ENCODE data around the gene FMNL1.

The FMNL1 gene

DNA sequence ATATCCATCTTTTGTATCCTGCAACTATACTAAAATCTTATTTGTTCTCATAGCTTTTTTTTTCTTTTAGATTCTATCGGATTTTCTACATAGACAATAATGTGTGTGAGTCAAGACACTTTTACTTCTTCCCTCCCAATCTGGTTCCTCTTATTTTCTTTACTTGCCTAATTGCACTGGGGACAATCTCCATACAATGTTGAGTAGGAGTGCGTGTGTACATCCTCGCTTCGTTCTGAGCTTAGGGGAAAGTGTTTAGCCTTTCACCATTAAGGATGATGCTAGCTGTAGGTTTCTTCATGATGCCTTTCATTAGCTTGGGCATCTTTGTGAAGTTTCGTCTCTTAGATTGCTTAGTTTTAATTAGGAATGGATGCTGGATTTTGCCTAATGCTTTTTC is 37.3 kb downstream of the FMNL1 start:
- no peak for DNase-seq (ENCODE audit: low spot score)

DNA sequence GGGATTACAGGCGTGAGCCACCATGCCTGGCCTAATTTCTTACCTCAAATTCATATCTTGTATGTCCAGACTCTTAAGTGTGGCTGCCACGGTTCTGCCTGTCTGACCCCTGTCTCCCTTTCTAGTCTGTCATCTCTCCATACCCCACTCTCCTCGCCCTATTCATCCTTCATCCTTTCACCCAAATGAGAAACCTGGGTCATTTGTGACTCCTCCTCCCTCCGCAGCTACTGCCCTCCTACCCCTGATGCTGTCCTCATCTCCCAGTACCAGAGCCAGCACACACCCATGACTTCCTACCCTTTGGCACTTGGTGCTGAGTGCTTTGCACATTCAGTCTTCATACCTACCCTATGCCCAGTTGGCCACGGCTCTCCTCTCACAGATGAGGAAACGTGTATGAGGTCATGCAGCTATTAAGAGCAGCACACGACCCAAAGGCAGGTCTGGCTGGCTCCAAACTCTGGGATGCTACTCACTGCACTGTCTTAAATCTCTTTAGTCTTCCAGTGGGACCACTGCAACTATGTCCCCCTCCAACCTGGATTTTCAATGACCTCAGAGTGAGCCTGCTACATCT is 38.6 kb downstream of the FMNL1 start:
- no peak for DNase-seq (ENCODE audit: low spot score)

DNA sequence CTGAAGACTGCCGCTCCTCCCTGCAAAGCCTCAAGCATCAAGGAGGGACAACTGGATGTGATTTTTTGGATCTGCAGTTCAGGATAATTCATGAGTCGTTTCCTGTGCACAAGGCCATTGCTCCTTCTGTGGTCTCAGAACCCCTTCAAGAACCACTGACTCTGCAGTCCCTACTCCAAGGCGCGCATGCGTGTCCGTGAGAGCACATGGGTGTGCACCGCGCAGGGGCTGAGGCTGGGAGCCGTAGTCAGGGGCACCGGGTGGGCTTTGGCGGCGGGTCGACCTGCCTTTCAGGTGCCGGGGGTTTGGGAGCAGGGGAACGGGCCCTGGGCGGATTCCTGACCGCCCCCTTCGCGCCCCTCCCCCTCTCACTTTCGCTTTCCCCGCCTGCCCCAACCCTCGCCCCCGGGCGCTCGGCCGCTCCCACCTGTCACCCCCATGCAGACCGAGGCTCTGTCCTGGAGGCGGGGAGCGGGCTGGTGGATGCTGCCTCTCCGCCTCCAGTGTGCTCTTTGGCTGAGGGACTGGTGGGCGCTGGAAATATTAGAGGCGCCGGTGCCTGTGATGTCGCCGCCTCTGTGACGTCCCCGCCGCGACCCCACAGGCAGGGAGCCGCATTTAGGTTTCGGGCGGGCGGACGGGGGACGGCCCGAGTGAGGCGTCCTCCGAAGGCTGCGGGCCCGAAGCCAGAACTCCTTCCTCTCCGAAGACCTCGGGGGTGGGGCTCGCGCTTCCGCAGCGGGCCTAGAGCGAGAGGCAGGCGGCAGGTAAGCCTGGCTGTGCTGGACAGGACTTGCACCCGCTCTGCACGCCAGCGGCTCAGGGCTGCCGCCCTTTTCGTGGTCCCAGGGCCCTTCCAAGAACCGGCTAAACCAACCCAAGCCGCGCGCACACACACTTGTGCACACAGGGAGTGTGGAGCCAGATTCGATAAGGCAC is 40.2 kb downstream of the FMNL1 start, which contains the start of gene SPATA32:
SPATA32 (minus strand) TSS at position 518 of the 939 bp plus-strand sequence; CDS start at position 440, 78 bp downstream.
- peak; percentile 81 for DNase-seq (ENCODE audit: low spot score)

GRCh38 chr17:45262516-45263476 is 41.1 kb downstream of the FMNL1 start:
- DNase-seq (ENCODE audit: low spot score), result no peak

DNA sequence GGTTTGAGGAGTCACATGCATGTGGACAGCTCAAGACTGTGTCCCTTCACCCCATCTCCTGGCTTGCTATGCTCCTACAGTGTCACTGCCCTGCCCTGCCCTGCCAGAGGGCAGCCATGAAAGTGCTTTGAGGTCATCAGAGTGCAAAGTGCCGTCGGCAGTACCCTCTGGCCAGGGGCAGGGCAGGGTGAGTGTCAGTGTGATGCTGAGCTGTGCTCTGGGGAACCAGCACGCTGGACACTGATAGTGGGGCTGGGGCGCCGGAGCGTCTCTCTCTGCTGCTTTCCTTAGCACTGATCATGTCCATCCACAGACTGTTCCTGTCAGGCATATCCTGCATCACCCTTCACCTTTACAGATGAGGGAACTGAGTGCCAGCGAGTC is 41.8 kb downstream of the FMNL1 start:
- DNase-seq (ENCODE audit: low spot score), result no peak

- DNase-seq (ENCODE audit: low spot score), result no peak
Measured at GRCh38 chr17:45264430-45264829, 42.7 kb downstream of the FMNL1 start.

GRCh38 chr17:45264988-45265387 is 43.3 kb downstream of the FMNL1 start:
- DNase-seq (ENCODE audit: low spot score), result no peak

- no peak for DNase-seq (ENCODE audit: low spot score)
Measured at GRCh38 chr17:45265821-45266220, 44.1 kb downstream of the FMNL1 start.

DNA sequence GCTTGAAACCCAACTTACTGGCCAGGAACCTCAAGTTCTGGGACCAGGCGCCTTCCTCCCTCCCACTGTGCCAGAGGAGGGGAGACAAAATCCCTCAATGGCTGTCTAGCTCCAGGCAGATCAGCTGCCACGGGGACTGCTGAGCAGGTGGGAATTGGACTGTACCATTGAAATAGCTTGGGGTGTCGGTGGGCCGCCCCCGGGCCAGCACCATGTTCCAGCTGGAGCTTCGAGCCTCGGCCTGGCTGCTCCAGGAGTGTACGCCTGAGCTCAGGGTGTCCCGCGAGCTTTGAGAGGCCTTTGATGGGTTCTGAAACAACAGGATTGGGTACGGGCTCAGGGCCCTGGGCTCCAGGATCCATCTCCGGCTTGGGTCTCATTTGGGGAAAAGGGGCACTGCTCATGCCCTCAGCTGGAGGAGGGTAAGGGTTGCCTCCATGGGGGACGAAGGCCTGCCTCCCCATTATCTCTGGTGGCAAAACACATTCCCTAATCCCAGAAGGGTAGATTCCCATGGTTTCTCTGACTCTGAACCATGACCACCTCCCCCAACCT is 44.8 kb downstream of the FMNL1 start:
- DNase-seq (ENCODE audit: low spot score), result no peak

GRCh38 chr17:45267436-45268055 is 45.9 kb downstream of the FMNL1 start:
- no peak for DNase-seq (ENCODE audit: low spot score)

GRCh38 chr17:45269912-45270311 is 48.2 kb downstream of the FMNL1 start:
- DNase-seq (ENCODE audit: low spot score), result no peak

- DNase-seq (ENCODE audit: low spot score), result peak; percentile 79
Measured at GRCh38 chr17:45270828-45271418, 49.2 kb downstream of the FMNL1 start.

DNA sequence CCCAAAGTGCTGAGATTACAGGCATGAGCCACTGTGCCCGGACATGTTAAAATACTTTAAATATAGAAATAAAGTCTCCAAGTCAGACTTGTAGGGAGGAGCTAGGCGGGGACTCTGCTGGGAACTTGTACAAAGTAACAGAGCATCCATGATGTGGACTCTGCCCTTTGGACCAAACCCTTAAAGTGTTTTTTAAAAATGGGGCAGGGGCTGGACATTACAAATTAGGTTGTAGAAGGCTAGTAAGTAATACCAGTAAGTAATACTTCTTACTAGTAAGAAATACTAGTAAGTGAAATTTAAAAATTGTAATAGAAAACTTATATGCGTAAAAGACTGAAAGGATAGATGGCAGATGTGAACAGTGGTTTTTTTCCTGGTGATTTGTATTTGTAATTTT is 49.9 kb downstream of the FMNL1 start:
- no peak for DNase-seq (ENCODE audit: low spot score)

GRCh38 chr17:45273551-45273957 is 51.9 kb downstream of the FMNL1 start:
- no peak for DNase-seq (ENCODE audit: low spot score)

DNA sequence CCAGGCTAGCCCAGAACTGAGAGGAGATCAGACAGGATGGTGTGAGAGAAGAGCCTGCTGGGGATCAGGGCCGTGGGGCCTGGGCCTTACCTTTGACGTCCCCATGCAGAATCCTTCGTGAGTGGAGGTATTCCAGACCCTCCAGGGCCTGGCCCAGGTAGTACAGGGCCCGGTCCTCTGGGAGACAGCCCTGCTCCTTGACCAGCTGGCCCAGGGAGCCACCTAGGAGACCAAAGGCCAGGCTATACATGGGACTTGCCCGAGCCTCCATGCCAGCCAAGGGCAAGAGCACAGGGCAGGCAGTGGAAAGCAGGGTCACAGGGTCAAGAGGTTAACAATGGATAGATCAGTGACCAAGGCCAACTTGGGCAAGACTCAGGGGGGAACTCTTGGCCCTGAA is 52.3 kb downstream of the FMNL1 start:
- no peak for DNase-seq (ENCODE audit: low spot score)

DNA sequence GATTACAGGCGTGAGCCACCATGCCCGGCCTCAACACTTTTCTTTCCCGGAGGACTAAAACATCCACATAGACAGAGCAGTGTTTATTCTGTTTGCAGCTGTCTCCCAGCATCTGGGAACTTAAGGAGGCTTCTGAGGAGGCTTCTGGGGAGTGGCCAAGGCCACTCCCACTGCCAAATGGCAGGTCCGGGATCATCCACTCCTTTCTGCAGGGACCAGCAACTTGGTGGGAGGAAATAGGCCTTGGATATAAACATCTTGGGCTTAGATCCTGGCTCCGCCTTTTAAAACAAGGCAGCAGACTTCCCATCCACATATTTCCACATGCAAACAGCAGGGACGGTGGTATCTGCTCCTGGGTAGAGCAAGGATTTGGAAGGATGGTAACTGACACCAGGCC is 54.3 kb downstream of the FMNL1 start:
- no peak for DNase-seq (ENCODE audit: low spot score)

- peak; percentile 93 for DNase-seq (ENCODE audit: low spot score)
Measured at GRCh38 chr17:45277216-45277849, 55.6 kb downstream of the FMNL1 start.

GRCh38 chr17:45277992-45278391 is 56.3 kb downstream of the FMNL1 start:
- no peak for DNase-seq (ENCODE audit: low spot score)

DNA sequence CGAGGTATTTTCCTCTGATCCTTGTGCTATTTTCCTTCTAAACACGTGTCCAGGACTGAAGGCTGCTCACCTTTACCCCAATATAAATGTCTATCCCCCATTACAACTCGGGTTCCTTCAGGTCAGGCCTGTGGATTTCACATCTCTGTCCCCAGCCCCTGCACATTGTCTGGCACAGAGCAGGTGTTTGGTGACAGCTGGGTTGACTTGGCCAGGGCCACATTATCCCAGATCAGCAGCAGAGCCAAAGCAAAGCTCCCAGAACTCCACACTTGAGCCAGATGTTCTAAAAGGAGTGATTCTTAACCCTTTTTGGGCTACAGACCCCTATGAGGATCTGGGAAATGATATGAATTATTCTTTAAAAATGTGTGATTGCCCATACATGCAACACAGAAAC is 58.2 kb downstream of the FMNL1 start:
- DNase-seq (ENCODE audit: low spot score), result no peak

Measured in ecto neural progenitor cell (in vitro differentiated cells).